ENCODE measurements around the gene MKS1.

DNA sequence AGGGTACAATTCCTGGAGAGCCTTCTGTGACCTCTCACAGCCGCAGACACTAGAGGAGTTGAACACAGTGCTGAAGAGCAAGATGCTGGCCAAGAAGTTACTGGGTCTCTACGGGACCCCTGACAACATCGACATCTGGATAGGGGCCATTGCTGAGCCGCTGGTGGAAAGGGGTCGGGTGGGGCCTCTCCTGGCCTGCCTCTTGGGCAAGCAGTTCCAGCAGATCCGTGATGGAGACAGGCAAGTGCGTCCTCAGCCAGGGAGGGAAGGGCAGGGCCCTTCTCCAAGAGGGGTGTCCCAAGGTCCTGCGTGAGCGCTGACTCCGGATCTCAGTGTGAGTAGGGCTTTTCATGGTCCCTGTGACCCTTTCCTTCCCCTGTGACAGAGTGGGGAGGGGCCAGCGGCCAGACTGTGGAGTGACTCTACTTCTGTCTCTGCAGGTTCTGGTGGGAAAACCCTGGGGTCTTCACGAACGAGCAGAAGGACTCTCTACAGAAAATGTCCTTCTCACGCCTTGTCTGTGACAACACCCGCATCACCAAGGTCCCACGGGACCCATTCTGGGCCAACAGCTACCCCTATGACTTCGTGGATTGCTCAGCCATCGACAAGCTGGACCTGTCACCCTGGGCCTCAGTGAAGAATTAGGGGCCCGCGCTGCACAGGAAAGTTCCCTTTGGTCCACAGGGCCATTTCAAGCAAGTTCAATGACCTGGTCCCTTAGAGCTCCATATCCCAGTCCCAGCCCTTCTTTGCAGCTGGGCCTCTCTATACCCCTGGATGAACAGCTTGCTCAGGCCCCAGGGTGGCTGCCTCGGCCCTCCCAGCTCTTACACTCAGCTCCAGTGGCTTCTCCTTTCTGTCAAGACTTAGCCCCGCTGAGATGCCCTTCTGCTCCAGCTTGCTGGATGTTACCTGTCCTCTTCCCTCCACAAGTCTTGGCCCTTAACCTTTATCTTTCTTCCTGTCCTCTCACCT lies 48.6 kb upstream of the MKS1 start:
- TF ChIP-seq, protein P1, sequence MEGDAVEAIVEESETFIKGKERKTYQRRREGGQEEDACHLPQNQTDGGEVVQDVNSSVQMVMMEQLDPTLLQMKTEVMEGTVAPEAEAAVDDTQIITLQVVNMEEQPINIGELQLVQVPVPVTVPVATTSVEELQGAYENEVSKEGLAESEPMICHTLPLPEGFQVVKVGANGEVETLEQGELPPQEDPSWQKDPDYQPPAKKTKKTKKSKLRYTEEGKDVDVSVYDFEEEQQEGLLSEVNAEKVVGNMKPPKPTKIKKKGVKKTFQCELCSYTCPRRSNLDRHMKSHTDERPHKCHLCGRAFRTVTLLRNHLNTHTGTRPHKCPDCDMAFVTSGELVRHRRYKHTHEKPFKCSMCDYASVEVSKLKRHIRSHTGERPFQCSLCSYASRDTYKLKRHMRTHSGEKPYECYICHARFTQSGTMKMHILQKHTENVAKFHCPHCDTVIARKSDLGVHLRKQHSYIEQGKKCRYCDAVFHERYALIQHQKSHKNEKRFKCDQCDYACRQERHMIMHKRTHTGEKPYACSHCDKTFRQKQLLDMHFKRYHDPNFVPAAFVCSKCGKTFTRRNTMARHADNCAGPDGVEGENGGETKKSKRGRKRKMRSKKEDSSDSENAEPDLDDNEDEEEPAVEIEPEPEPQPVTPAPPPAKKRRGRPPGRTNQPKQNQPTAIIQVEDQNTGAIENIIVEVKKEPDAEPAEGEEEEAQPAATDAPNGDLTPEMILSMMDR (IDR thresholded peaks at IDR 0.05), result no peak
- no peak for TF ChIP-seq POLR2A (IDR thresholded peaks at IDR 0.05)
